GM12878 (cell line): ENCODE results near the gene COL8A2. TPM values are rescaled to one million over a fixed set of nuclear protein-coding genes. Genes with fewer than 3 reads are reported as not detected.
A peak's percentile ranks its signal among the peaks of the same experiment; 100 is the strongest.

Source experiments
- ATAC-seq: fragments of 200-7000 bp; cut with Tn5 transposase; 3 replicates; pipeline ENCODE4 v1.9.1; 2020; ENCODE audit warnings: mild to moderate bottlenecking, moderate library complexity
- BruUV-seq: library from RNA; stranded (reverse); fragments of 400-500 nt; replicated peaks from 2 replicates; lab custom pipeline; 2021; lab: Mats Ljungman, UMichigan
- CTCF ChIA-PET: fragments of 300-600 bp; sonication (Branson Sonifier 250); formaldehyde crosslinking; extraction: SDS; loops from one replicate; lab custom pipeline; 2021; ENCODE audit warnings: inconsistent platforms; lab: Yijun Ruan, JAX
- POLR2A ChIA-PET: fragments of 350-600 bp; formaldehyde crosslinking; extraction: SDS; loops from one replicate; lab custom pipeline; 2021; ENCODE audit warnings: inconsistent platforms; lab: Charles Lee
- RAD21 ChIA-PET: fragments of 300-600 bp; sonication (Branson Sonifier 250); formaldehyde crosslinking; loops from one replicate; lab custom pipeline; 2023; ENCODE audit warnings: antibody characterized with exemption; ENCODE audit not compliant: unreplicated experiment; lab: Charles Lee
- SMC1A ChIA-PET: fragments of 300-600 bp; sonication (Branson Sonifier 250); formaldehyde crosslinking; loops from one replicate; lab custom pipeline; 2023; ENCODE audit not compliant: unreplicated experiment, uncharacterized antibody; lab: Charles Lee
- DNase-seq: peaks from one replicate; pipeline ENCODE4 v3.0.0-alpha.2; 2011; ENCODE audit warnings: low read depth, low spot score
- FAIRE-seq: peaks from 3 replicates; lab custom pipeline; 2011; peaks lifted over from hg19 to GRCh38; lab: Jason Lieb, UNC
- H2AFZ ChIP-seq: 2 replicates; pipeline ENCODE4 v1.6.0; 2011; ENCODE audit warnings: low read depth, low read length, control low read depth; ENCODE audit not compliant: control insufficient read depth
- H3K27ac ChIP-seq: 2 replicates; pipeline ENCODE4 v1.5.1; 2011; ENCODE audit warnings: control low read depth; ENCODE audit not compliant: control insufficient read depth, insufficient read depth
- H3K27me3 ChIP-seq, 2 experiments: replicated peaks in 1 of 2; 2 replicates each; pipeline versions ENCODE4 v1.6.0 to v1.6.1; 2011; ENCODE audit warnings: low read length in 1 of 2; ENCODE audit not compliant: control insufficient read depth in 2 of 2, insufficient read depth in 2 of 2
- H3K36me3 ChIP-seq, 2 experiments: 2 replicates each; pipeline ENCODE4 v1.5.1; 2011; ENCODE audit warnings: low read length in 1 of 2; ENCODE audit not compliant: control insufficient read depth in 2 of 2, insufficient read depth in 2 of 2
- H3K4me1 ChIP-seq: 2 replicates; pipeline ENCODE4 v1.6.1; 2011; ENCODE audit warnings: mild to moderate bottlenecking, low read length, moderate library complexity, mixed read lengths; ENCODE audit not compliant: control insufficient read depth, insufficient read depth
- H3K4me2 ChIP-seq: 2 replicates; pipeline ENCODE4 v1.6.0; 2011; ENCODE audit warnings: control low read depth; ENCODE audit not compliant: control insufficient read depth, insufficient read depth
- H3K4me3 ChIP-seq: fragments of 200-600 bp; sonication (generic); 2 replicates; pipeline ENCODE4 v1.5.1; 2016
- H3K79me2 ChIP-seq: 2 replicates; pipeline ENCODE4 v1.6.0; 2011; ENCODE audit warnings: low read length; ENCODE audit not compliant: control insufficient read depth, insufficient read depth
- H3K9ac ChIP-seq: 2 replicates; pipeline ENCODE4 v1.8.0; 2011; ENCODE audit warnings: low read length, control low read depth, mixed read lengths; ENCODE audit not compliant: control insufficient read depth, insufficient read depth
- H3K9me3 ChIP-seq: replicated peaks from 3 replicates; pipeline ENCODE4 v1.5.1; 2011; ENCODE audit warnings: mild to moderate bottlenecking, low read length; ENCODE audit not compliant: control insufficient read depth, insufficient read depth
- H4K20me1 ChIP-seq: 2 replicates; pipeline ENCODE4 v1.6.0; 2011; ENCODE audit not compliant: control insufficient read depth, insufficient read depth
- ATF3 ChIP-seq: IDR thresholded peaks from 2 replicates; pipeline ENCODE4 v1.6.1; 2011; ENCODE audit warnings: low read depth, mild to moderate bottlenecking, low read length, moderate library complexity, borderline replicate concordance; ENCODE audit errors: extremely low read depth
- BCL3 ChIP-seq: IDR thresholded peaks from 2 replicates; pipeline ENCODE4 v1.6.1; 2011; ENCODE audit warnings: borderline replicate concordance, low read depth, mild to moderate bottlenecking, moderate library complexity, low read length; ENCODE audit not compliant: insufficient read depth, poor library complexity, severe bottlenecking
- CHD2 ChIP-seq: IDR thresholded peaks from 2 replicates; pipeline ENCODE4 v1.6.1; 2011; ENCODE audit warnings: low read depth, low read length, improper control_type of control experiment, borderline replicate concordance
- GATAD2B ChIP-seq: fragments of 450-650 bp; conservative IDR thresholded peaks from 2 replicates; pipeline ENCODE4 v1.6.1; 2017; ENCODE audit warnings: low read depth, mild to moderate bottlenecking, moderate library complexity
- HDGF ChIP-seq: fragments of 450-650 bp; IDR thresholded peaks from 2 replicates; pipeline ENCODE4 v1.6.1; 2016; ENCODE audit warnings: antibody characterized with exemption
- IRF4 ChIP-seq: IDR thresholded peaks from 2 replicates; pipeline ENCODE4 v1.6.1; 2011; ENCODE audit warnings: low read depth, low read length
- KDM1A ChIP-seq: fragments of 200-600 bp; sonication (generic); IDR thresholded peaks from 2 replicates; pipeline ENCODE4 v1.6.1; 2016; ENCODE audit warnings: borderline replicate concordance
- PBX3 ChIP-seq: IDR thresholded peaks from 2 replicates; pipeline ENCODE4 v1.6.1; 2011; ENCODE audit warnings: mild to moderate bottlenecking, low read depth, low read length, moderate library complexity; ENCODE audit not compliant: insufficient replicate concordance
- PML ChIP-seq: IDR thresholded peaks from 2 replicates; pipeline ENCODE4 v1.6.1; 2012; ENCODE audit warnings: low read length, inconsistent platforms
- SREBF2 ChIP-seq: IDR thresholded peaks from 2 replicates; pipeline ENCODE4 v1.6.1; 2012; ENCODE audit warnings: mild to moderate bottlenecking, low read length
- SUZ12 ChIP-seq: fragments of 200-600 bp; sonication (generic); IDR thresholded peaks from one replicate; pipeline ENCODE4 v1.6.1; 2018; ENCODE audit warnings: antibody characterized with exemption, mild to moderate bottlenecking; ENCODE audit not compliant: unreplicated experiment
- TBL1XR1 ChIP-seq: IDR thresholded peaks from 2 replicates; pipeline ENCODE4 v1.6.1; 2012; ENCODE audit warnings: low read depth, low read length, improper control_type of control experiment
- ZBTB40 ChIP-seq: fragments of 450-650 bp; IDR thresholded peaks from 2 replicates; pipeline ENCODE4 v1.6.1; 2016; ENCODE audit warnings: mild to moderate bottlenecking, moderate library complexity, borderline replicate concordance
- ZNF207 ChIP-seq: fragments of 450-650 bp; IDR thresholded peaks from 2 replicates; pipeline ENCODE4 v1.6.1; 2014; ENCODE audit warnings: antibody characterized with exemption, mild to moderate bottlenecking, borderline replicate concordance
- WGBS: methylation state at CpG from one replicate; pipeline ENCODE4 v1.1.6; 2016; ENCODE audit warnings: low lambda C conversion rate; ENCODE audit not compliant: insufficient replicate concordance, insufficient coverage; ENCODE audit errors: missing lambda C conversion rate; 5-methylcytosine and 5-hydroxymethylcytosine counted together
- in situ Hi-C: fragments of 300-500 bp; cut with MboI; formaldehyde crosslinking; loops from 9 replicates; pipeline ENCODE4 v1.14.3; 2018; ENCODE audit warnings: mixed read lengths
- intact Hi-C: fragments of 100-400 bp; cut with micrococcal nuclease; formaldehyde crosslinking; loops from one replicate; pipeline ENCODE4 v1.14.2; 2022; ENCODE audit not compliant: unreplicated experiment
- polyA plus RNA-seq, 11 experiments: library from polyadenylated mRNA; depleted of rRNA in 4 of 11; unstranded in 6 of 11; stranded (reverse) in 5 of 11; fragments of >200 nt; fragmentation: Nextera tagmentation in 4 of 11; fragmentation: Illumina TruSeq in 1 of 11; extraction: Ambion mirVana in 4 of 11; extraction: Trizol in 1 of 11; gene quantifications; 1 replicate in 1 of 11; 2 replicates in 10 of 11; pipeline versions ENCODE4 v1.2.1 to v1.2.3, GENCODE V29; 2011 to 2016; ENCODE audit warnings: inconsistent platforms in 2 of 11, missing spikeins in 2 of 11, low read depth in 1 of 11
- total RNA-seq, 4 experiments: library from RNA; depleted of rRNA in 3 of 4; stranded (reverse); fragments of >200 nt in 3 of 4; fragmentation: Illumina TruSeq in 1 of 4; extraction: Trizol in 1 of 4; gene quantifications; 2 replicates each; pipeline versions ENCODE4 v1.2.1 to v1.2.3, GENCODE V29; 2013 to 2021

The COL8A2 gene
- total and polyA plus RNA-seq, 10 of the 15 experiments (the other 5 are each of a cell fraction or from before 2014, with no cell fraction given): 0.01 TPM; not detected in 9

GRCh38 chr1:36154765-36155407 is 29.9 kb upstream of the COL8A2 start:
- TF ChIP-seq ZNF207: no peak
- TF ChIP-seq GATAD2B: no peak
- TF ChIP-seq SREBF2: no peak
- no peak for TF ChIP-seq ZBTB40
- TF ChIP-seq PML: no peak
- no peak for TF ChIP-seq KDM1A
- no peak for TF ChIP-seq BCL3
- TF ChIP-seq ATF3: no peak
- TF ChIP-seq TBL1XR1: no peak
- TF ChIP-seq SUZ12: no peak
- no peak for TF ChIP-seq CHD2
- TF ChIP-seq PBX3: no peak
- TF ChIP-seq IRF4: no peak
- no peak for TF ChIP-seq HDGF
- CTCF ChIA-PET: interaction anchor here (1.3 to 10.2 kb wide), 2 partner anchors 34 to 68 kb away, joined by 3 to 262 read pairs; no protein-coding TSS in a partner anchor
- in situ Hi-C loops (loop anchor here (5.0 kb wide), 1 partner anchor 132 kb away; no protein-coding TSS in a partner anchor), intact Hi-C loops (loop anchor here (10.0 kb wide), 1 partner anchor 230 kb away; the partner anchor contains the start of gene STK40)
- no peak overlapping the region; the same call in 1 of the 2 replicates for H2AFZ ChIP-seq
- peaks cover 47% of the 10 kb centered on the region for H3K4me1 ChIP-seq
- 56% methylated on average over 5 of the region's 6 CpGs for WGBS
- H3K79me2 ChIP-seq: peaks cover 47% of the 10 kb centered on the region
- no peaks in the 10 kb centered on the region for H3K9me3 ChIP-seq
- POLR2A ChIA-PET: interaction anchor here (0.6 to 3.7 kb wide), 2 partner anchors 69 to 358 kb away, joined by 4 to 13 read pairs; partner anchors contain the start of gene THRAP3
- no peak for FAIRE-seq
- H4K20me1 ChIP-seq: no peaks in the 10 kb centered on the region; the same call in 1 of the 2 replicates
- H3K4me3 ChIP-seq: peak overlapping the region; percentile 99
- H3K36me3 ChIP-seq: peaks cover 0 to 8% of the 10 kb centered on the region in 2 experiments; a peak in 1 of 4 replicates
- RAD21 ChIA-PET: interaction anchor here (0.7 to 2.9 kb wide), 2 partner anchors 33 to 69 kb away, joined by 3 to 19 read pairs; partner anchors contain the start of gene THRAP3
- BruUV-seq: no TSS peak
- peak overlapping the region; percentile 82 for H3K9ac ChIP-seq
- H3K27me3 ChIP-seq: no peaks in the 10 kb centered on the region
- SMC1A ChIA-PET: interaction anchor here (1.9 to 2.9 kb wide), 3 partner anchors 33 to 131 kb away, joined by 5 to 9 read pairs (median 6); partner anchors contain the start of gene THRAP3
- peak overlapping the region; percentile 88 for H3K4me2 ChIP-seq
- peak overlapping the region; percentile 85 for H3K27ac ChIP-seq
- DNase-seq: no peak
- no peak for ATAC-seq
